GM15510 (cell line): Measurements from ENCODE around the gene KDM3A.
A peak's percentile ranks its signal among the peaks of the same experiment; 100 is the strongest.

ENCODE experiments used
- POLR2A ChIP-seq: IDR thresholded peaks from 3 replicates; pipeline ENCODE4 v1.6.1; 2011; ENCODE audit warnings: borderline replicate concordance; ENCODE audit not compliant: insufficient read length; ENCODE audit errors: extremely low read depth

Gene KDM3A

GRCh38 chr2:86413296-86414094 is 27.7 kb upstream of the KDM3A start:
- TF ChIP-seq POLR2A, result no peak

- no peak for TF ChIP-seq POLR2A
Measured at GRCh38 chr2:86414996-86415395, 26.2 kb upstream of the KDM3A start.

- TF ChIP-seq POLR2A, result no peak
Measured at GRCh38 chr2:86416146-86416545, 25.0 kb upstream of the KDM3A start.

GRCh38 chr2:86417961-86418360 is 23.2 kb upstream of the KDM3A start:
- TF ChIP-seq POLR2A, result no peak

- no peak for TF ChIP-seq POLR2A
Measured at GRCh38 chr2:86420913-86421312, 20.3 kb upstream of the KDM3A start.

GRCh38 chr2:86426271-86426670 is 14.9 kb upstream of the KDM3A start:
- TF ChIP-seq POLR2A, result no peak

- no peak for TF ChIP-seq POLR2A
Measured at GRCh38 chr2:86429335-86429734, 11.8 kb upstream of the KDM3A start.

- no peak for TF ChIP-seq POLR2A
Measured at GRCh38 chr2:86430368-86430767, 10.8 kb upstream of the KDM3A start.

GRCh38 chr2:86433137-86433536 is 8.0 kb upstream of the KDM3A start:
- TF ChIP-seq POLR2A, result no peak

GRCh38 chr2:86434290-86434689 is 6.9 kb upstream of the KDM3A start:
- TF ChIP-seq POLR2A, result no peak

GRCh38 chr2:86435531-86435930 is 5.6 kb upstream of the KDM3A start:
- TF ChIP-seq POLR2A, result no peak

GRCh38 chr2:86436328-86436727 is 4.8 kb upstream of the KDM3A start:
- no peak for TF ChIP-seq POLR2A

GRCh38 chr2:86439879-86440630 is 1.1 kb upstream of the KDM3A start:
- no peak for TF ChIP-seq POLR2A

GRCh38 chr2:86441392-86441881 is 266 bp downstream of the KDM3A start:
- peak; percentile 91 for TF ChIP-seq POLR2A

- no peak for TF ChIP-seq POLR2A
Measured at GRCh38 chr2:86441882-86442641, 891 bp downstream of the KDM3A start.
